AG09319 (cell line): Measurements from ENCODE around the gene MACF1.
"Not testable (repeated sequence)": the region's sequence is repeated elsewhere in the genome, so short reads cannot be mapped to it uniquely, and the experiment has no call there.

Experiments used
- DNase-seq: peaks from one replicate; pipeline ENCODE4 v3.0.0-alpha.2; 2010; ENCODE audit warnings: low read depth; ENCODE audit errors: extremely low read depth
- CTCF ChIP-seq: IDR thresholded peaks from 2 replicates; pipeline ENCODE4 v1.5.1; 2011; ENCODE audit warnings: low read depth, mild to moderate bottlenecking, inconsistent platforms, low read length, moderate library complexity

Gene MACF1

DNA sequence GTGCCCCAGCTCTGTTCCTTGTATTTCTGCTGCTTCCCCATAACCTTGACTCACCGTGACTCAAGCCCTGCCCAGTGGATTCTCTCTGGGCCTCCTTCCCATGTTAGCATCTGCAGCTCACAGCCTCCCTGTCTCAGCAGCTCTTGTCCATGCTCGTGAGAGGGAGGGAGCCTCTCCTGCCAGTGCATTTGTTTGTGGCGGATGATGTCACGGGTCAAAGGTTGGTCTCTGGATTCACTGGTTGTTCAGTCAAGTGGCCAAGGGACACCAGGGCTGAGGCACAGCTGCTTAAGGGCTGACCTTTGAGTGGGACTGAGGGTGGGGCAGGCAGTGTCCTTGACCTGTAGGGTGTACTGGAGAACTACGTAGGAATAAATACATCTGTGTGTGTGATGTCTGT lies 314.9 kb downstream of the MACF1 start:
- not testable (repeated sequence) for DNase-seq

- not testable (repeated sequence) for DNase-seq
These were observed 317.7 kb downstream of the MACF1 start for GRCh38 chr1:39522221-39522620.

GRCh38 chr1:39522661-39523567 lies 318.4 kb downstream of the MACF1 start:
- TF ChIP-seq CTCF: no peak
- no peak for DNase-seq

DNA sequence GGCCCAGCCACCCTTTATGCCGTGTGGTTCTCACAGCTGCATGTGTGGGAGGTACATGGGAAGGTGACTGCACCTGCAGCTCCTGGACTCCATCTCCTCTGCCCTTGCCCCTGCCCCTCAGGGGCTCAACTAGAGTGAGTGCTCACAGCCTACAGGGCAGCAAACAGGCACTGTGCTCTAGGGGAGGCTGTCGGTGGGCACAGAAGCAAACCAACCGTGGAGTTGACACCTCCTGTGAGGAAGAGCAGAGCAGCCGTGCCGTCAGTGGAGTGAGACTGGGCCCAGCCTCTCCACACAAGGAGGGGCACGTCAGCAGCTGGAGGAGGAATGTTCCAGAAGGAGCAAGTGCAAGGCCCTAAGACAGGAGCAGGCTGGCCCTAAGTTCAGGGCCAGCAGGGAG lies 319.7 kb downstream of the MACF1 start:
- DNase-seq: no peak
- no peak for TF ChIP-seq CTCF

DNA sequence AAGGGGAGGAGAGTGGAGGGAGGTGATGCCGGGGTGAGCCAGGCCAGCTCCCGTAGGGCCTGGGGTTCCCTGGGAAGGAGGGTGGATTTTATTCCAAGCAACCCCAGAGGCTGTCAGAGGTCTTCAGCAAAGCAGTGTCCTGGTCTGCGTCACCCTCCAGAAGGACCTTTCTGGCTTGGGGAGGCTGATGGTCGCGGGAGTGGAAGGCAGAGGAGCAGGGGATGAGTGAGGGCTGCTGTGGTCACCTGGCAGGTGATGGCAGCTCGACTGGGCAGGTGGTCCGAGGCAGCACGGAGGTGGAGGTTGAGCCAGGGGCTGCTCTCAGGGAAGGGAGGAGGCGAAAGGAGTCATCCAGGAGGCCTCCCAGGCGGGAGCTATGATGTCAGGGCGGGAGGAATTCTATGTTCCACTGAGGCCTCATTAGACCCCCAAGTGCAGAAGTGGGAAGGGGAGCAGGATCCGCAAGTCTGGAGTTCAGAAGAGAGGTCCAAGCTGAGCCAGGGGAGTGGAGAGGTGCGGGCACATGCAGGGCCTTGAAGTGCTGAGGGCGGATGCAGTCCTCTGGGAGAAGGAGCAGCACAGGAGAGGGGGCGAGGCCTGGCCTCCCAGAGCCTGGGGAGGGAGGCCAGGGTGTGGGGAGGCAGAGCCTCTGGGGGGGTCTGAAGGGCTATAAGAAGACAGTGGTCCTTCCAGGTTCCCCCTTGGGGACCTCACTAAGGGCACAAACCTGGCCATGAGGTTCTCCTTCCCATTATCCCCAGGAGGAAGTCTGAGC lies 320.3 kb downstream of the MACF1 start:
- no peak for TF ChIP-seq CTCF
- no peak for DNase-seq

GRCh38 chr1:39525366-39526165 lies 321.1 kb downstream of the MACF1 start:
- DNase-seq: no peak
- no peak for TF ChIP-seq CTCF

GRCh38 chr1:39526466-39527189 lies 322.1 kb downstream of the MACF1 start:
- no peak for DNase-seq
- TF ChIP-seq CTCF: no peak

GRCh38 chr1:39527190-39527579 lies 322.7 kb downstream of the MACF1 start:
- not testable (repeated sequence) for DNase-seq
